Hematopoietic multipotent progenitor cell treated with erythropoietin and hydrocortisone succinate and interleukin-3 and kit ligand, for 6 days (in vitro differentiated cells): ENCODE data around the gene HEMK1.

Experiments
- DNase-seq: peaks from one replicate; pipeline ENCODE4 v3.0.0-alpha.2; 2015

HEMK1 gene

DNA sequence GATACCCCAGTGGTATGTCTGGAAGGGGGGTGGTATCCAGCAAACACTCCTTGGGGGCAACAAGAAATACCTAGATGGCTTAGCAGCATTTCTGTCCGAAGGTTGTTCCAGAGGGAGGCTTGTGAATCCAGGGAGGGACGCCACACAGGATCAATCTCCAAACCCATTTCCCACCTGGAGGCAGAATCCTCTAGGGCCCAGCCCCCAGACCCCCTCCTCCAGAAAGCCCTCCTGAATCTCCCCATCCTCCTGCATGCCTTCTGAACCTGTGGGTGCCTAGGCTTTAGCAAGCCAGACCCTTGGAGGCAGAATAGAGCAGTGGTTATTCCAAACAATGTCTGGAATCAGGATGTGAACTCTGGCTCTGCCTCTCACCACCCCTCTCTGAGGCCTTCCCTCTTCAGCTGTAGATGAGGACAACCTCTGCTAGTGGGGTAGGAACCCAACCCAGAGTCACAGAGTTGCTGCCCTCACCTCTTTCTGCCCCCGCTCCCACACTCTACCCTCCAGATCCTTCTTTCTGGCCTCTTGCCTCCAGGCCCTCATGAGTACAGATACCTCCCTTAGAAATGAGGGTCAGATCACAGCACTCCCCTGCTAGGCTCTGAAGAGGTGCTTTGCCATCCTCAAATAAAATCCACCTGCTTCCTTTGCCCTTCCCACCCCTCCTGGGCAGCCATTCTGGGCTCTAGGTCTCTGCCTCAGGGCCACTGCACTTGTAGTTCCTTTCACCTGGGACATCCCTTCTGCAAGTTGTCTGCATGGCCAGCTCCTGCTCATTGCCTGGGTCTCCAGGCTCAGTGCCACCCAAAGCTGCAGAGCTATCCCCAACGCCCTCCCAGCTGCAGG is 34.2 kb downstream of the HEMK1 start:
- no peak for DNase-seq

DNA sequence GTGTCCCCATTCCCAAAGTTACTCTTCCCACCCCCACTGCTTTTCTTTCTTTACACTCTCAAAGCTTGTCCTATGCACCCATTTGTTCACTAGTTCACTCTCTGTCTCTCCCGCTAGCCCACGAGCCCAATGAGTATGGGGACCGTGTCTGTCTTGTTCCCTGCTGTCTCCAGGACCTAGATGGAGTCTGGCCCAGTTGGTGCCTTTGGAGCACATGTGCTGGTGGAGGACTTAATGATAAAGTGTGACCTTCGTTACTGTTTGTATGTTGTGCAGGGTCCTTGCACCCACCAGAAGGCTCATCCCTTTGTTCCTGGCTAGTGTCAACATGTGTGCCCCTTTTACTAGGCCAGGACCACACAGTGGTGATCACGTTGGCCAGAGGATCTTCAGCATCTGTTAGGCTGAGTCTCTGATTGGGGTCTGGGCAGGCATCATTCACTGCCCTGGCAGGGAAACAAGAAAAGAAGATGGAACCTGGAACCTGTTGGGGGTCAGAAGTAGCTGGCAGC is 34.8 kb downstream of the HEMK1 start:
- DNase-seq = no peak

DNA sequence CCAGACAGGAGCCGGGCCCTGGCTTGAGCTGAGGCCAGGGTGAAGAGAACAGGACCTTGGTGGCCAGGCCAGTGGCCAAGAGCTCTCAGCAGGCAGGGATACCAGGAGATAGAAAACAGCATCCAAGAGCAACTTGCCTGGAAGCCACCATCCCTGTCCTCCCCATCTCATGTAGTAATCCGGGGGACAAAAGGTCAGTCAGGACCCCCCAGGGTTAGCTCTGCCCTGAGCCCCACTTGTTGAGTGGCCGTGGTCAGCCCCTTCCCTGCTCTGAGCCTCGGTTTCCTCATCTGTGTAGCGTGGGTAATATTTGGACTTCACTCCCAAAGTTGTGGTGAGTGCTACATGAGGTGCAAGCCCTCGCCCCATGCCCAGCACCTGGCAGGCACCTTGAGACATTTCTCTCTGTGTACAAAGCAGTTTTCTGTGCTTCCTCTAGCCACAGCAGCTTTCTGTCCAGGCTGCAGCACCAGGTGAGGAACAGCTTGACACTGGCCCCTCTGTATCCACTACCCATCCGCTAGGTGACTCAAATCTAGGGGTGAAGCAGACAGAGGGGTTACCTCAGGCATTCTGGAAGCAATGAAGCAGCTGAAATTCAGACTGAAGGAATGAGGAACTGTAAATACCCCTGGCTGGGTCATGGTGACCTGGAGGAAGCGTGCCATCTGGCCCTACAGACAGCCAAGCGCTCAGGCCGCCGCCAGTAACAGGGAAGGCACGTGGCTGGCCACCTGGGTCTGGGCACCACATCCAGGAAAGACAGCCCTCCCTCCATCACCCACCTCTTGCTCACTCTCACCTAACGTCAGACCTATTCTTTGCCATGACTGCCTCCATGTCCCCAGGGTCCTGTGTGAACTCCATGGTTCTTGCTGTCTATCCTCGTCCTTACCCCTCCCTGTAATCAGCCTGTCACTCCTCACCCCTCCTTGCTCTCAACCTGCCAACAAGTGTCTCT is 35.6 kb downstream of the HEMK1 start:
- DNase-seq = peak; percentile 57

DNA sequence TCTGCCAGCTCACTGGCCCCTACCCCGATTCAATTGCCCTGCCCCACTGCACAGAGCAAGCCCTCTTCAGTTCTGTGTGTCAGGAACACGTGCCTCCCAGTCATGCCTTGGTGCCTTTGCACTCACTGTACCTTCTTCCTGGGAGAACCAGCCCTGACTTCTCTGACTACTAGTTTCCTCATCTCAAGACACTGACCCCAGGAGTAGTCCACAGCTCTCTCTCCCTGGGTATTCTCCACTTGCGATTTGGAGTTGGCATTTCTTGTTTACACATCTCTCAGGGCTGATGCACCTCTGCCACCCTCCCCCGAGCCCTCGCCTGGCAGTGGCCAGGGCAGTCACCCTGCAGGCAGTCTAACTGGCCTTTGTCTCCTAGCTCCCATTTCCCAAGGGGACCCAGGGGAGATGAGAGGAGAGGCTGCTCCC is 36.6 kb downstream of the HEMK1 start:
- DNase-seq = peak; percentile 44

DNA sequence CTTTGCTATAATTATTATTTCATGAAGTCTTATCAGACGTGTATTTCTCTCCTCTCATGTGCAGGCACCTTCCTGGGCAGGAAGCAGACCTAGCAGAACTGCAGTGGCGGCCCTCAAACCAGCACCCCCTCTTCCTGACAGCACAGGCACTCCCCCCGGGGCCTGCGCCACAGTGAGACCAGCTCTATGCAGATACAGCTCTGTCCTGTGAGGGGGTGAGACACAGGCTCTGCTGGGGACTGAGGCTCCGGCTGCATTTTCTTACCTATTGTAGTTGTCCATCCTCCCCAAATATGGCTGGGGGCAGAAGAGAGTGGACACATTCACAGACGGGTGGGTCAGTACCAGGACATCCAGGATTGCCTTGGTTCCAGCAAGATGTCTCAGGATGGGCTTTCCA is 37.3 kb downstream of the HEMK1 start:
- DNase-seq = no peak

DNA sequence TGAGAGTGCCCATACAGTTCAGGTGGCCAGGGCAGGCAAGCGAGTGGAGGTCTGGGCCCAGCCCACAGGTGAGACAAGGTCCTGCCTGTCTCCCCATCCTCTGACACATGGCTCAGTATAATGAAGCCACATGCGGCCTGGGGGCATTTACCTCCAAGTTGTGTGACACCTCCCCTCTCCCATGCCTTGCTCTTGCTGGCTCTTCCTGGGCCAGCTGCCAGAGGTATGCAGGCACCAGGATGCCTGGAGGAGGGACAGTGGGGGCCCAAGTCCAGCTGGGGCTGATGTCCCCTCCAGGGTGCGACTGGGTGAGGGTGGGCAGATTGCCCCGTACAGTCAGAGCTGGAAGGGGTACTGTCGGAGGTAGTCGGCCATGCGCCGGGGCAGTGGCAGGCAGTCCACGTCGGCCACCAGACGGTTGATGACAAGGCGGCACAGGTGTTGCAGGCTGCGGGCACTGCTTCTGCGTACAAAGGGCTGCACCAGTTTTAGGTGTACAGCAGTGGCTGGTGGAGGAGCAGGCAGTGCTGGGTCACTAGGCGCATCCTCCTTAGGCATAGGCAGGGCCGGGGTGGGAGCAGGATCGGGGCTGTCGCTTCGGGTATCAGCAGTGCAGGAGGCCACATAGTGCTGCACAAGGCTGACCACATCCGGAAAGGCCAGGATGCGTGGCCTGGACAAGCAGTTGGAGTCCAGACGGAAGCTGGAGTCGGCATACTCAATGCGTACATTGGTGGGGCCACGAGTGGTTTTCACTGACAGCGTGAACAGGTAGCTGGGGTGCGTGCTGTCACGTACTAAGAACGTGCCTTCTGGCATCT is 38.2 kb downstream of the HEMK1 start:
- DNase-seq = no peak

DNA sequence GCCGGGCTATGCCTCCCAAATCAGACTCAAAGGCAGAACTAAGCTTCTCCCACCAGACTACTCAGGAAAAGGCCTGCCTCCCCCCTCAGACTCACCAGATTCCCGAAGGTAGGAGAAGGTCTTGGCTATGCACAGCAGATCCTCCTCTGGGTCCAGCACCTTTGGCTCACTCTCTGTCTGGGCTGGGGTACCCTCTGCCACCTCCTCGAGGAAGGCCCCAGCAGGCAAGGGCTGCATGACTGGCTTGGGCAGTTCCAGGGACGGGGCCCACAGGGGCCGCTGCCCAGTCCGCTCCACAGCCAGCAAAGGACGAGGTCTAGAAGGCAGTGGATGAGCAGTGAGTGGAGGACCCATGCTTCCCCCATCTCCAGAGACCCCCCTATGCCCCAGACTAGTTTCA is 39.0 kb downstream of the HEMK1 start:
- DNase-seq = no peak

DNA sequence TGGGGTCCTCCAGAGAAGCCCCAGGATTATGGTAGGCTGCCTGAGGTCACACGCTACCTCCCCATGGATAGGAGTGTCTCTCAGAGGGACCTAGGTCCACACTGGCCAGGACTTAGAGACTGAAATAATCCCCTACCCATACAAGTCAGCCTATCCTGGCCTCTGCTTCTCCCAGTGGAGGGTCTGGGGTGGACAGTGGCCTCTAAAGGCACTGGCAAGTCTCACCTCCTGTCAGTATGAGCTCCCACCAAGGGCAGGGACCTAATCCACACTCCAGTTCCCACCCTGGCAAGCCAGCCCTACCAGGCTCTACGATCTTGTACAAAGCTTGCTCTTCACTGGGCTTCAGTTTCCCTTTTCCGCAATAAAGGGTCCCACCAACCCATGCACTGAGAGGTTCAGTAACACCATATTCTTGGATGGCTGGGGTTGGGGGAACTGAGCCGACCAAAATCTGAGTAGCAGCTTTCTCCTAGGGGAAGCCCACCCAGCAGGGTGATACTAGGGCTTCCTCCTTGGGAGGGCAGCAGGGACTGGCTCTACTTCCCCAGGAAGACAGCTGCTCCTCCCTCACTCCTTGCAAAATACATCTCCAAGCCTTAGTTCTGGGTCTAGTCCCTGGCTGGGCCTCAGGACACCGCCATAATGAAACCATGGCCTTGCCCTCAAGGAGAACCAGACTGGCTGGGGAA is 39.9 kb downstream of the HEMK1 start:
- no peak for DNase-seq

DNA sequence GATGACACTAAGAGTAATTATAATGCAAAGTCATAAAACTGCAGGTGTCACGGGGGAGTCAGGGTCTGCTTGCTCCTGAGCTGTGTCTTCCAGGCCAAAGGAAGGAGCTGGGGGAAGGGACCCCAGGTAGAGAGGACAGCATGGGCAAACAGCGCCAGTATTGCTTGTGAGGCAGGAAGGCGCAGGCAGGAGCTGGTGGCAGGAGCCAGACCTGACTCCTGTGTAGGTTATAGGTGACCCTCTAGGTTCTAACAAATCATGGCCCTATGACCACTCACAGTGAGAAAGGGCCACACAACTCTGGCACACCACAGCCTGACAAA is 40.4 kb downstream of the HEMK1 start:
- no peak for DNase-seq

DNA sequence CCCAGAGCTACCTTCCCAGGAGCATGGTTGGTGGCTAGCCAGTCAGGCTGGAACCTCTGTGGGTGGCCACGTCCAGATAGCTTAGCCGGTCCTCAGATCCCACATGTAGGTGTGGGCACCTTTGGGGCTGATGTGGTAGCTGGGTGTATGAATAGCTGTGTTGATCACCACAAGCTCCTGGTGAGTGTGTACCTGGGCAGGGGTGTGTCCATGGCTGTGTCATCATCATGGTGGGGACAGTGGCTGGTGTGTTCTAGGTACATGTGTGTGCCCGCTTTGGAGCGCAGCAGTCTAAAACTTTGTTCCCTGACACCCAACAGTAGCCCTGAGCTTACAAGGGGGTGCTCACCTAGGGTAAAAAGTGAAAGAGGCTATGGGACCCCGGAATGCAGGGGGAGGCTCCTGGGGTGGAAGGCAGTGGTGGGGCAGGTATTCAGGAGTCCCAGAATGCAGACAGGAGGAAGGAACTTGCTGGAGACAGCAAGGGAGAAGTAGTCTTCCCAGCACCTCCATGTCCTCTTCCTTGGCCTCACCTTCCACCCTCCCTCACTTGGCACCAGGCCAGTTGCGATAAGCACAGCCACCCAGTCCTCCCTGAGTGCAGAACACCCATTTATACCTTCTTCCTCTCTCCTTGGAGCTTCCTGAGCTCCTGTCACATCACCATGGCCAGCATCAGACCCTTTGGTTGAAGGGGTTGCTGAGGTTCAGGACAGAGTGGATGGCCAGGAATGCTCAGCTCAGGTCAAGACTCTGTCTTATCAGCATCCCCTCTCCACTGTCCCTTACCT is 41.1 kb downstream of the HEMK1 start:
- peak; percentile 87 for DNase-seq

DNA sequence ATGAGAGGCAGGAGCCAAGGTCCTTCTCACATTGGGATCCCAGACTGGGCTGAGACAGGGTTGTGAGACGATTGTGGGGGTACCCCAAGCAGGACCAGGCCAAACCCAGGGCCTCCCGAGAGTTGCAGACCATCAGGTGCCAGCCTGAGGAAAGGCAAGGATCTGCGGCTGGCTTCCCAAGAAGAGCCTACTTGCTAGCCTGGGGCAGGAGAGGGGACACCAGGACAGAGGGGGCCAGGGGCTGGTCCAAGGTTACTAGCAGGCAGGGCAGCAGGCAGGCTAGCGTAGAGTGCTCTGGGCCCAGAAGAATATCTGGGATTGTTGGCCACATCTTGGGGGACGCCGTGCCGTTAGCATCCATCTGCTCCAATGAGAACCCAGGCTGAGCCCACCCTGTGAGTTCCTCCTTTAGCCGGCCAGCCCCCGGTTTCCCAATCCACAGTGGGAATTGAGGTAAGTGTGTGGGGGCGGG is 41.7 kb downstream of the HEMK1 start:
- no peak for DNase-seq

DNA sequence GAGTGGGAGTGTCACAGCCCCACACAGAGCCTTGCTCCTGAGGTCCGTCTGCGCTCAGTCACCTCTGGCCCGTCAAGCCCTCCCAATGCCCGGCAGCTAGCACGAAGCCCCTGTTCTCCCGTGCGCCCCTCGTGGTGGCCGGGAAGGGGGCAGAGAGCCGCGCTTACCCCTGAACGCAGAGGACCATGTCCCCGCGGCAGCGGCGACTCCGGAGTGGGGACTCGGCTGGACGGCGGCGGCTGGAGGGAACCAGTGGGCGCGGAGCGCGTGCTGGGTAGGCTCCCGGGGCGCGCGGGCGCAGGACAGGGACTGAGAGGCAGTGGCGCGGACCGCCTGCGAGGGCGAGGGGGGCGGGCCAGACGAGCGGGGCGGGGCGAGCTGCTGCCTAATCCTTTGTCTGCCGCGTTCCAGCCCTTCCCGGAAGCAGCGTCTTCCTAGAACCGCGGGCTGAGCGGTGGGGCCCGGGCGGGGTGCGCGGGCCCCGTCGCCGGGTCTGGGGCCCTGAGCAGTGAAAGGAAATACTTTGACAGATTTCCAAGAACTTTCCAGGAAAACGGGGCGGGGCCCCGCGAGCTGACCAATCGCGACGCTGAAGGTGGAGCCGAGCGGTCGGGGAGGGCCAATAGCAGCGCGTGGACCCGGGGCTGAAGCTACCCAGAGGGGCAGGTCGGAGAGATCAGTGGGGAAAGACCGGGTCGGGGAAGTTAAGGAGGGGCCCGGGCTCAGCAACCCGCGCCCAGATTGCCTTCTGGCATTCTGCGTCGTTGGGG is 42.3 kb downstream of the HEMK1 start, which contains the start of gene CISH:
Gene CISH, minus strand, starts transcription at position 311 of the 770 bp plus-strand sequence. Its CDS starts 124 bp downstream, at position 187.
- DNase-seq = peak; percentile 99

DNA sequence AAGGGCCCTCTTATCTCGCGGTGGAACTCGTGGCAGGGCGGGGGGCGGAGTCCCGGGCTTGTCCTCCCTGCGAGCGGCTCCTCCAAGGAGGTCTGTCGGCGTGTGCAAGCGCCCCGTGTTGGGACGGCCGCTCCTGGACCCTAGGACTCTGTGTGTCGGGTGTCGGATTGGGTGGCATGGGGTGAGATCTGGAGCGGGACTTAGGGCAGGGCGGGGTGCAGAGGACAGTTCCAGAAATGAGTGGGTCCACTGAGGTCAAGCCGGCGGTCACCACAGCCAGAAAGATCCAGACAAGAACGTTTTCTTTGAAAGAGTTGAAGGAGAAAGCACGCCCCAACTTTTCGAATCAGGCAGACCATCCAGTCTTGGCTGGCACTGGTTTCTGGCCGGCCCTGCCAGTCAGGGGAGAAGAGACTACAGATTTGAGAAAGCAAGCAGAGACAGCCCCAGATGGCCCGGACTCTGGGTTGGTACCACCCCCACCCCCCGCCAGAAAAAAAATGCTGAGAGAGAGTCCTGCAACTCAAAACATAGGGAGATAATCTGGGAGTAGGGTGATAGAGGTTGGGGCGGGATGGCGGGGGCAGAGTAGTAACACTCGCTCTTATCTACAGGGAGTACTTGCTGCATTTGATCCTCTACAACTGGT is 43.0 kb downstream of the HEMK1 start:
- DNase-seq = peak; percentile 89

DNA sequence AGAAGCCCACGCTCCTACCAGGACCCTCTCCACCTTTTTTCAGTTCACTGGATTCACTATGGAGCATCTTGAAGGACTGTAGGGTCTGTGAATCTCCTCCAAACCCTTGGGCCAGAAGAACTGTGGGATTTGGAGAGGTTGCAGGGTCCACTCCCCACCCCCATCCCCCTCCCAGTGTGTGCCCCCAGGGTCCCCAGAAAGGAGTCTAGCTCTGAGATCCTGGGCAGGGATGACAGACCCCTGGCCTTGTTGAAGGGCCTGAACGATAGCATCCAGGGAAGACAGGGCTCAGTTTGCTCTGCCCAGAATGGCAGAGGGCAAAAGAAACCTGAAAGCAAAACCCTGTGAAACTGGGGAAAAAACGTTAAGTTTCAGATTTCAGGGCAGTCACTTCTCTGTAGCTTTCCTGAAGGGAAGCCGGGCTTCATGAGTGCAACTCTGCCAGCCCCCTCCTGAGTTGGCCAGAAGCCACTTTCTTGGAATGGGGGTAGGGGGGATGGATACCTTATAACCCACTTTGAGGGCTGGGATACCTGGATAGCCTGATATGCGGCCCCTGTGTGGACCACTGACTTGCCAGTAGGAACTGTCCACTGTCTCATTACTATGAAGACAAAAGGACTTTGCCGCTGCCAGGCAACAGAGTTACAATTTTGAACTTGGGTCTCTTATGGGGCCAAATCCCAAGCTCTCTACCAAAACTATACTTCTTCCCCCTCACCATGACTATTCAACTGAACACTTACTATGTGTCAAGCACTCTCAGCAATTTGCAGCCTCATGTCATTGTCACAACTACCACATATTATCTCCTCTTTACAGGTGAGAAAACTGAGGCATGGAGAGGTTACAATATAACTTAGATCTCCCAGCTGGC is 43.9 kb downstream of the HEMK1 start:
- no peak for DNase-seq

DNA sequence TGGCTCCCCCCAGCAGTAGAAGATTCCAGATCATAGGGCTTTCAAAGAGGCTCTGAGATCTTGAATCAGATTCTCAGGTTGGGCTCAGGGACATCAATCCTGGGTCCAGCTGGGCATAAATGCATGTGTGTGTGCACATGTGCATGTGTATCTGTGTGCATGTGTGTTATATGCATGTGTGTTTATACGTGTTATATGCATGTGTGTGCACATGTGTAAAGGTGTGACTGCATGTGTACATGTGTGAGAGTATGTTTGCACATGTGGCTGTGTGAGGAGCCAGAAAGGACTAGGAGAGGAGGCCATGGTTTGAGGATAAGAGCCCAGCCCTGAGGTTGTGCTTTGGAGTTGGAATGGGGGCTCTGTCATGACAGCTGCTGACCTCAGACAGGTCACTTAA is 45.9 kb downstream of the HEMK1 start:
- no peak for DNase-seq

DNA sequence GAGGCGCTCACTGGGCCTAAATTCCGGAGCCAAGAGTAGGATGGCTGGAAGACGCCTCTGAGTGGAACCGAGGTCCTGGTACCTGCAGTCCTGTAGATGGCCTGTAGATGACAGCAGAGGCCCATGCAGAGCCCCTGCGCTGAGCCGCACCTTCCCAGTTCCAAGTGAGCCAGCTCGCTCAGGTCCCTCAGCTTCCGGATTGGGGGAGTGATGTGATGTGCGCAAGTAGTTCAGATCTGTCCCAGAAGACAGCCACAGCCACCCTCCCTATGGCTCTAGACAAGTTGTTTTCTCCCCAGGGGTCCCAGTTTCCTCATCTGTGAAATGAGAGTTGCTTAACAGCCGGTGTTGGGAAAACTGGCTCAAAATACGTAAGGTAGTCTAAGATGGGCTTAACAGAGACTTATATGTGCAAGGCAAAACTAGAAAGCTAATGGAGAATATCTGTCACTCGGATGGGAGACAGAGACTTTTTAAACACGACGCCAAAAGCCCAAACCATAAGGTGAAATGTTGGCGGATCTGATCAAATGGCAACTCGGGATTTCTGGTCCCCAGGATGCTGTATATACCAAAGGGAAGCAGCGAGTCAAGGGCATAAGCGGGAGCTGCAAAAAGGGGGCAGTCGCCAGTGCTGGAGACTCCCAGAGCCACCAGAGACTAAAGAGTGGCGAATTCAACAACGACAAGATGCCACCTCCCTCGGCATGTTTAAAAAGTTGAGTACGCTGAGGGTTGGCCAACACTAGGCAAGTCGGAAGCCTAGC is 46.9 kb downstream of the HEMK1 start:
- peak; percentile 95 for DNase-seq

DNA sequence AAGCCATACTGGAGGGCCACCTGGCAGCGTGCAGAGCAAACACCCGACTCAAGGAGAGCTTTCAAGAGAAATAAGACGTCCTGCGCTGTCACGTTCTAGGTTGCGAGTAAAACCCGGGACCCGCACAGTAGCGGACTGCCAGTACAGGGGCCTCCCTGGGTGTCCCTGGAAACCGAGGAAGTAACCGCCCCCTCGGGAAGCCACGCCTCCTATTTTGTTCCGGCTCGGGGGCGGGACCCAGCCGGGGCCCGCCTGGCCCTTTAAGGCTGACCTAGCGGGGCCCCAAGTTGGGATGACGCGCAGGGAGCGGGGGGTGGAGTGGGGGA is 47.4 kb downstream of the HEMK1 start:
- peak; percentile 96 for DNase-seq
